IPS DF 6.9 (cell line): Measurements from ENCODE around the gene GPR39.

Source experiments
- DNase-seq: peaks from one replicate; pipeline ENCODE4 v3.0.0-alpha.2; 2013; ENCODE audit warnings: low read depth, low spot score
- H3K27ac ChIP-seq: one replicate; pipeline ENCODE4 v1.5.1; 2013; ENCODE audit warnings: low read length, control low read depth
- H3K27me3 ChIP-seq: 2 replicates; pipeline ENCODE4 v1.6.1; 2013; ENCODE audit warnings: mild to moderate bottlenecking, low read length; ENCODE audit not compliant: control insufficient read depth, insufficient read depth
- H3K36me3 ChIP-seq: 2 replicates; pipeline ENCODE4 v1.6.1; 2013; ENCODE audit warnings: low read length; ENCODE audit not compliant: control insufficient read depth, insufficient read depth
- H3K4me1 ChIP-seq: 2 replicates; pipeline ENCODE4 v1.6.1; 2013; ENCODE audit warnings: low read length; ENCODE audit not compliant: control insufficient read depth, insufficient read depth
- H3K4me3 ChIP-seq: 2 replicates; pipeline ENCODE4 v1.5.1; 2013; ENCODE audit warnings: mild to moderate bottlenecking, low read length
- H3K9me3 ChIP-seq: 2 replicates; pipeline ENCODE4 v1.6.1; 2013; ENCODE audit warnings: low read length, inconsistent platforms; ENCODE audit not compliant: control insufficient read depth, insufficient read depth
- WGBS: extraction: QIAGEN DNeasy Blood & Tissue Kit; methylation state at CpG from one replicate; pipeline ENCODE4 v1.1.7; 2013; ENCODE audit warnings: mixed read lengths, missing lambda C conversion rate; ENCODE audit not compliant: insufficient read length, insufficient coverage; 5-methylcytosine and 5-hydroxymethylcytosine counted together

The GPR39 gene

GRCh38 chr2:132627536-132627935, 210.9 kb downstream of the GPR39 start:
- no peaks in the 10 kb centered on the region for H3K36me3 ChIP-seq
- no peaks in the 10 kb centered on the region for H3K27me3 ChIP-seq
- no peak overlapping the region for H3K4me3 ChIP-seq
- WGBS: no CpG with 5 or more reads among the region's 3 CpGs
- no peak overlapping the region for H3K27ac ChIP-seq
- H3K9me3 ChIP-seq: no peaks in the 10 kb centered on the region
- H3K4me1 ChIP-seq: peaks cover 2% of the 10 kb centered on the region; the same call in 1 of the 2 replicates
- DNase-seq: no peak

GRCh38 chr2:132632000-132632649, 215.5 kb downstream of the GPR39 start:
- DNase-seq: no peak
- Histone ChIP-seq H3K36me3 (no peaks in the 10 kb centered on the region), H3K27me3 (no peaks in the 10 kb centered on the region), H3K9me3 (no peaks in the 10 kb centered on the region), H3K4me3 (no peak overlapping the region), H3K27ac (no peak overlapping the region), H3K4me1 (no peaks in the 10 kb centered on the region)
- whole genome bisulfite sequencing: no CpG with 5 or more reads among the region's 6 CpGs

- Histone ChIP-seq H3K4me1 (no peaks in the 10 kb centered on the region), H3K27me3 (no peaks in the 10 kb centered on the region), H3K4me3 (no peak overlapping the region), H3K27ac (no peak overlapping the region), H3K36me3 (no peaks in the 10 kb centered on the region), H3K9me3 (no peaks in the 10 kb centered on the region)
- WGBS: 100% methylated on average over 2 of the region's 2 CpGs
- DNase-seq: no peak
These were observed 217.0 kb downstream of the GPR39 start for GRCh38 chr2:132633635-132634034.

GRCh38 chr2:132636346-132636745, 219.7 kb downstream of the GPR39 start:
- Histone ChIP-seq H3K27me3 (no peaks in the 10 kb centered on the region), H3K4me1 (no peaks in the 10 kb centered on the region; the same call in 1 of the 2 replicates), H3K9me3 (no peaks in the 10 kb centered on the region), H3K36me3 (no peaks in the 10 kb centered on the region), H3K27ac (no peak overlapping the region), H3K4me3 (no peak overlapping the region)
- WGBS: no CpG with 5 or more reads among the region's 1 CpG
- no peak for DNase-seq

GRCh38 chr2:132638313-132639040, 221.9 kb downstream of the GPR39 start:
- Histone ChIP-seq H3K27ac (no peak overlapping the region), H3K4me3 (no peak overlapping the region), H3K9me3 (no peaks in the 10 kb centered on the region), H3K36me3 (no peaks in the 10 kb centered on the region), H3K4me1 (no peaks in the 10 kb centered on the region; the same call in 1 of the 2 replicates), H3K27me3 (no peaks in the 10 kb centered on the region)
- WGBS: no CpG with 5 or more reads among the region's 5 CpGs
- no peak for DNase-seq

- no peak for DNase-seq
- Histone ChIP-seq H3K9me3 (no peaks in the 10 kb centered on the region), H3K27me3 (no peaks in the 10 kb centered on the region), H3K27ac (no peak overlapping the region), H3K4me1 (no peaks in the 10 kb centered on the region; the same call in 1 of the 2 replicates), H3K36me3 (no peaks in the 10 kb centered on the region), H3K4me3 (no peak overlapping the region)
These were observed 223.5 kb downstream of the GPR39 start for GRCh38 chr2:132640116-132640515.

GRCh38 chr2:132641819-132642218, 225.2 kb downstream of the GPR39 start:
- H3K27ac ChIP-seq: no peak overlapping the region
- H3K27me3 ChIP-seq: no peaks in the 10 kb centered on the region
- no peak overlapping the region for H3K4me3 ChIP-seq
- no peak for DNase-seq
- H3K36me3 ChIP-seq: no peaks in the 10 kb centered on the region
- H3K9me3 ChIP-seq: no peaks in the 10 kb centered on the region
- H3K4me1 ChIP-seq: peaks cover 4% of the 10 kb centered on the region; the same call in 1 of the 2 replicates

GRCh38 chr2:132642415-132642814, 225.8 kb downstream of the GPR39 start:
- H3K4me1 ChIP-seq: peaks cover 4% of the 10 kb centered on the region; the same call in 1 of the 2 replicates
- no peak overlapping the region for H3K4me3 ChIP-seq
- DNase-seq: no peak
- no peak overlapping the region for H3K27ac ChIP-seq
- H3K36me3 ChIP-seq: no peaks in the 10 kb centered on the region
- H3K9me3 ChIP-seq: no peaks in the 10 kb centered on the region
- no peaks in the 10 kb centered on the region for H3K27me3 ChIP-seq
- no CpG with 5 or more reads among the region's 2 CpGs for WGBS

- Histone ChIP-seq H3K9me3 (no peaks in the 10 kb centered on the region), H3K4me1 (peaks cover 4% of the 10 kb centered on the region; the same call in 1 of the 2 replicates), H3K4me3 (no peak overlapping the region), H3K27me3 (no peaks in the 10 kb centered on the region), H3K27ac (no peak overlapping the region), H3K36me3 (no peaks in the 10 kb centered on the region)
- no CpG with 5 or more reads among the region's 35 CpGs for WGBS
- no peak for DNase-seq
These were observed 228.6 kb downstream of the GPR39 start for GRCh38 chr2:132645176-132645575.

- peaks cover 4% of the 10 kb centered on the region; the same call in 1 of the 2 replicates for H3K4me1 ChIP-seq
- H3K27ac ChIP-seq: no peak overlapping the region
- H3K9me3 ChIP-seq: no peaks in the 10 kb centered on the region
- H3K4me3 ChIP-seq: no peak overlapping the region
- no peak for DNase-seq
- H3K27me3 ChIP-seq: no peaks in the 10 kb centered on the region
- no CpG with 5 or more reads among the region's 18 CpGs for WGBS
- H3K36me3 ChIP-seq: no peaks in the 10 kb centered on the region
These were observed 229.3 kb downstream of the GPR39 start for GRCh38 chr2:132645722-132646539.
